Peyer's patch (tissue), 4 donors: ENCODE data around the gene B3GALT6.

Experiments
- CTCF ChIP-seq, 6 experiments: fragments of 450-650 bp in 4 of 6; fragments of 200-600 bp in 2 of 6; sonication (generic) in 1 of 6; IDR thresholded peaks; one replicate each; pipeline ENCODE4 v1.5.1; 2017 to 2019; ENCODE audit warnings: antibody characterized with exemption in 6 of 6, mild to moderate bottlenecking in 3 of 6, moderate library complexity in 1 of 6
- POLR2A ChIP-seq, 2 donors: fragments of 450-650 bp; IDR thresholded peaks; one replicate each; pipeline ENCODE4 v1.5.1; 2017; ENCODE audit warnings: antibody characterized with exemption in 2 of 2, mild to moderate bottlenecking in 2 of 2, moderate library complexity in 2 of 2

GRCh38 chr1:1206966-1207531 is 25.0 kb upstream of the B3GALT6 start:
- no peak for TF ChIP-seq CTCF (IDR thresholded peaks at IDR 0.05)
- TF ChIP-seq POLR2A (IDR thresholded peaks at IDR 0.05), result no peak
